Tibial artery (tissue), 4 donors: Measurements from ENCODE around the gene THSD4.

ENCODE experiments used
- DNase-seq, 2 donors: peaks; one replicate each; pipeline ENCODE4 v3.0.0-alpha.2; 2019
- H3K27ac ChIP-seq, 2 donors: fragments of 200-600 bp; sonication (generic) in 1 of 2; 1 replicate in 1 of 2; 2 replicates in 1 of 2; pipeline ENCODE4 v1.5.1; 2018 to 2019; ENCODE audit warnings: mild to moderate bottlenecking in 1 of 2
- H3K27me3 ChIP-seq, 2 donors: fragments of 200-600 bp; sonication (generic) in 1 of 2; one replicate each; pipeline versions ENCODE4 v1.5.1 to v1.6.0; 2016 to 2019
- H3K36me3 ChIP-seq, 3 donors: fragments of 200-600 bp; sonication (generic) in 2 of 3; one replicate each; pipeline ENCODE4 v1.5.1; 2016 to 2019; ENCODE audit warnings: mild to moderate bottlenecking in 2 of 3
- H3K4me1 ChIP-seq, 4 donors: fragments of 200-600 bp; sonication (generic) in 2 of 4; 1 replicate in 3 of 4; 2 replicates in 1 of 4; pipeline ENCODE4 v1.5.1; 2016 to 2019
- H3K4me3 ChIP-seq, 2 donors: fragments of 200-600 bp; sonication (generic) in 1 of 2; 1 replicate in 1 of 2; 2 replicates in 1 of 2; pipeline ENCODE4 v1.5.1; 2018 to 2019; ENCODE audit warnings: mild to moderate bottlenecking in 2 of 2
- H3K9me3 ChIP-seq, 3 donors: fragments of 200-600 bp; sonication (generic) in 1 of 3; one replicate each; pipeline ENCODE4 v1.5.1; 2016 to 2019
- CTCF ChIP-seq, 2 experiments: fragments of 200-600 bp in 1 of 2; fragments of 450-650 bp in 1 of 2; IDR thresholded peaks; one replicate each; pipeline ENCODE4 v1.5.1; 2017 to 2019; ENCODE audit warnings: antibody characterized with exemption in 2 of 2, mild to moderate bottlenecking in 1 of 2, moderate library complexity in 1 of 2
- intact Hi-C: fragments of 100-400 bp; cut with DNase I; formaldehyde crosslinking; loops from one replicate; pipeline ENCODE4 v1.15.0; 2023; ENCODE audit warnings: low total_unique reads

Gene THSD4

GRCh38 chr15:71238926-71239325 is 123.7 kb downstream of the THSD4 start:
- Histone ChIP-seq H3K27ac (no peak overlapping the region), H3K4me1 (no peaks in the 10 kb centered on the region), H3K9me3 (no peaks in the 10 kb centered on the region), H3K36me3 (peaks cover 0 to 7% (median 0%) of the 10 kb centered on the region in 3 donors), H3K4me3 (no peak overlapping the region), H3K27me3 (no peaks in the 10 kb centered on the region)
- intact Hi-C loops = no loop called here
- no peak for TF ChIP-seq CTCF (IDR thresholded peaks at IDR 0.05)
- no peak for DNase-seq

GRCh38 chr15:71239592-71240364 is 124.5 kb downstream of the THSD4 start:
- no peak for TF ChIP-seq CTCF (IDR thresholded peaks at IDR 0.05)
- no peak overlapping the region for H3K27ac ChIP-seq

GRCh38 chr15:71242292-71242691 is 127.0 kb downstream of the THSD4 start:
- Histone ChIP-seq H3K36me3 (peaks cover 0 to 7% (median 0%) of the 10 kb centered on the region in 3 donors), H3K4me1 (no peaks in the 10 kb centered on the region), H3K9me3 (no peaks in the 10 kb centered on the region), H3K4me3 (no peak overlapping the region), H3K27me3 (no peaks in the 10 kb centered on the region), H3K27ac (no peak overlapping the region)
- DNase-seq = no peak
- no peak for TF ChIP-seq CTCF (IDR thresholded peaks at IDR 0.05)
- intact Hi-C loops = no loop called here

More at GRCh38 chr15:71239592-71240364, 124.5 kb downstream of the THSD4 start:
- H3K9me3 ChIP-seq = no peaks in the 10 kb centered on the region
- H3K27me3 ChIP-seq = no peaks in the 10 kb centered on the region
- H3K36me3 ChIP-seq = peaks cover 0 to 7% (median 0%) of the 10 kb centered on the region in 3 donors
- DNase-seq = no peak
- H3K4me3 ChIP-seq = no peak overlapping the region
- H3K4me1 ChIP-seq = no peaks in the 10 kb centered on the region
- intact Hi-C loops = no loop called here

- TF ChIP-seq CTCF (IDR thresholded peaks at IDR 0.05) = no peak
- peaks cover 0 to 7% (median 0%) of the 10 kb centered on the region in 3 donors for H3K36me3 ChIP-seq
- H3K27ac ChIP-seq = no peak overlapping the region
- no peak overlapping the region for H3K4me3 ChIP-seq
- H3K9me3 ChIP-seq = no peaks in the 10 kb centered on the region
- no peak for DNase-seq
- H3K4me1 ChIP-seq = no peaks in the 10 kb centered on the region
- no peaks in the 10 kb centered on the region for H3K27me3 ChIP-seq
- intact Hi-C loops = no loop called here
These were observed 129.0 kb downstream of the THSD4 start for GRCh38 chr15:71244250-71244649.

- intact Hi-C loops = no loop called here
- Histone ChIP-seq H3K4me1 (peaks cover 0 to 4% (median under 1%) of the 10 kb centered on the region in 4 donors), H3K9me3 (no peaks in the 10 kb centered on the region), H3K36me3 (peaks cover 0 to 7% (median 0%) of the 10 kb centered on the region in 3 donors), H3K27me3 (no peaks in the 10 kb centered on the region), H3K4me3 (no peak overlapping the region), H3K27ac (no peak overlapping the region)
- DNase-seq = no peak
- no peak for TF ChIP-seq CTCF (IDR thresholded peaks at IDR 0.05)
These were observed 130.3 kb downstream of the THSD4 start for GRCh38 chr15:71245588-71245987.
